Sigmoid colon (tissue), 7 donors: ENCODE results near the gene CACNG1. TPM values are rescaled to one million over a fixed set of nuclear protein-coding genes. Genes with fewer than 3 reads are reported as not detected.

Experiments used
- DNase-seq: peaks from one replicate; pipeline ENCODE4 v3.0.0-alpha.2; 2019
- H3K27ac ChIP-seq, 4 donors: fragments of 200-600 bp; sonication (generic); one replicate each; pipeline ENCODE4 v1.5.1; 2016 to 2019; ENCODE audit warnings: mild to moderate bottlenecking in 1 of 4
- H3K27me3 ChIP-seq, 3 donors: fragments of 200-600 bp; sonication (generic); one replicate each; pipeline ENCODE4 v1.5.1; 2019; ENCODE audit warnings: mild to moderate bottlenecking in 1 of 3
- H3K36me3 ChIP-seq, 4 donors: fragments of 200-600 bp; sonication (generic); one replicate each; pipeline ENCODE4 v1.5.1; 2016 to 2019
- H3K4me1 ChIP-seq, 4 donors: fragments of 200-600 bp; sonication (generic); one replicate each; pipeline ENCODE4 v1.5.1; 2017 to 2019
- H3K4me3 ChIP-seq, 4 donors: fragments of 200-600 bp; sonication (generic); one replicate each; pipeline ENCODE4 v1.5.1; 2017 to 2019; ENCODE audit warnings: mild to moderate bottlenecking in 2 of 4, moderate library complexity in 1 of 4
- H3K9me3 ChIP-seq, 4 donors: fragments of 200-600 bp in 3 of 4; sonication (generic) in 3 of 4; one replicate each; pipeline versions ENCODE4 v1.5.1 to v1.6.1; 2013 to 2019
- CTCF ChIP-seq, 4 experiments: fragments of 450-650 bp in 3 of 4; fragments of 200-600 bp in 1 of 4; IDR thresholded peaks; one replicate each; pipeline ENCODE4 v1.5.1; 2016 to 2019; ENCODE audit warnings: antibody characterized with exemption in 4 of 4, mild to moderate bottlenecking in 3 of 4, moderate library complexity in 2 of 4
- EP300 ChIP-seq, 4 donors: sonication (generic); formaldehyde crosslinking; IDR thresholded peaks; one replicate each; pipeline ENCODE4 v1.6.1; 2017; ENCODE audit warnings: antibody characterized with exemption in 4 of 4
- POLR2A ChIP-seq, 2 donors: fragments of 450-650 bp; IDR thresholded peaks; one replicate each; pipeline ENCODE4 v1.6.1; 2016; ENCODE audit warnings: antibody characterized with exemption in 2 of 2, mild to moderate bottlenecking in 2 of 2, moderate library complexity in 2 of 2
- POLR2AphosphoS5 ChIP-seq, 4 donors: sonication (generic); formaldehyde crosslinking; IDR thresholded peaks; one replicate each; pipeline ENCODE4 v1.6.1; 2017; ENCODE audit warnings: antibody characterized with exemption in 4 of 4
- WGBS, 2 donors: extraction: QIAGEN DNeasy Blood & Tissue Kit; methylation state at CpG; one replicate each; pipeline ENCODE4 v1.1.7; 2013; 5-methylcytosine and 5-hydroxymethylcytosine counted together
- intact Hi-C: fragments of 100-400 bp; cut with DNase I; formaldehyde crosslinking; loops from one replicate; pipeline ENCODE4 v1.15.1; 2023
- polyA plus RNA-seq, 3 donors: library from polyadenylated mRNA; stranded (reverse); fragments of 200-250 nt; gene quantifications; one replicate each; pipeline ENCODE4 v1.2.3, GENCODE V29; 2013
- total RNA-seq, 4 donors: library from RNA; depleted of rRNA; stranded (reverse); fragments of >200 nt; gene quantifications; one replicate each; pipeline ENCODE4 v1.1.0, GENCODE V29; 2016
- donor health status: healthy with polysubstance abuse.
- donor health status: Bipolar disorder and iron deficiency.
- donor health status: healthy.

CACNG1 gene
- total and polyA plus RNA-seq, 7 donors = not detected

DNA sequence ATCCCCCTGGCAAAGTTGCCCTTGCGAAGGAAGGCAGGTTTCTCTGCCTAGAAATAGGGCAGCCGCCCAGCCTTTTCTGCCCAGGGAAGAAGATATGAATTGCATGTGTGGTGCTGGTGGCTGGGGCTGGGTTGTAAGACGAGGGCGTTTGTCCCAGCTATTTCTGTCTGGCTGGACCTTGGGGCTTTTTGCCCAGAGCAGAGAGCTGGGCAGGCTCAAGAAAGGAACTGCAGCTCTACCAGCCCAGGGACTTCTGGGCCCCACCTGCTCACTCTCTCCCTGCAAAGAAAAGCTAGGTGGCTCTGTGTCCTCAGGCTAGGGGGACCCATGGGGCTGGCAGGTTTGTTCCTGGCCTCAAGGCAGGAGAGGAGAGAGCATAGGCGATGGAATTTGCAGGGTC, 586 bp downstream of the CACNG1 start:
- Histone ChIP-seq H3K27ac (no peak overlapping the region), H3K4me1 (no peaks in the 10 kb centered on the region), H3K36me3 (no peaks in the 10 kb centered on the region), H3K4me3 (no peak overlapping the region), H3K9me3 (peaks cover 0 to 13% (median 10%) of the 10 kb centered on the region in 4 donors), H3K27me3 (no peaks in the 10 kb centered on the region)
- intact Hi-C loops = no loop called here
- TF ChIP-seq EP300 (IDR thresholded peaks at IDR 0.05) (no peak), CTCF (IDR thresholded peaks at IDR 0.05) (no peak), POLR2AphosphoS5 (IDR thresholded peaks at IDR 0.05) (no peak), POLR2A (IDR thresholded peaks at IDR 0.05) (no peak)
- no peak for DNase-seq
- WGBS, 2 donors = 91 to 94% methylated on average over 5 of the region's 5 CpGs

GRCh38 chr17:67046398-67046797, 2.0 kb downstream of the CACNG1 start:
- WGBS, 2 donors = 12 to 61% methylated on average over 4 of the region's 4 CpGs
- no peak overlapping the region for H3K4me3 ChIP-seq
- no peaks in the 10 kb centered on the region for H3K36me3 ChIP-seq
- H3K27ac ChIP-seq = no peak overlapping the region
- no peaks in the 10 kb centered on the region for H3K4me1 ChIP-seq
- intact Hi-C loops = no loop called here
- TF ChIP-seq POLR2AphosphoS5 (IDR thresholded peaks at IDR 0.05) = no peak
- no peak for TF ChIP-seq CTCF (IDR thresholded peaks at IDR 0.05)
- TF ChIP-seq EP300 (IDR thresholded peaks at IDR 0.05) = no peak
- no peak for TF ChIP-seq POLR2A (IDR thresholded peaks at IDR 0.05)
- no peak for DNase-seq
- H3K27me3 ChIP-seq = no peaks in the 10 kb centered on the region
- H3K9me3 ChIP-seq = peaks cover 0 to 14% (median 11%) of the 10 kb centered on the region in 4 donors

GRCh38 chr17:67047382-67047781, 3.0 kb downstream of the CACNG1 start:
- TF ChIP-seq CTCF (IDR thresholded peaks at IDR 0.05) (no peak), POLR2A (IDR thresholded peaks at IDR 0.05) (no peak), EP300 (IDR thresholded peaks at IDR 0.05) (no peak), POLR2AphosphoS5 (IDR thresholded peaks at IDR 0.05) (no peak)
- Histone ChIP-seq H3K27ac (no peak overlapping the region), H3K36me3 (no peaks in the 10 kb centered on the region), H3K4me1 (no peaks in the 10 kb centered on the region), H3K27me3 (no peaks in the 10 kb centered on the region), H3K9me3 (peaks cover 0 to 14% (median 11%) of the 10 kb centered on the region in 4 donors), H3K4me3 (no peak overlapping the region)
- WGBS, 2 donors = 88 to 95% methylated on average over 1 of the region's 1 CpG
- no peak for DNase-seq
- intact Hi-C loops = no loop called here

DNA sequence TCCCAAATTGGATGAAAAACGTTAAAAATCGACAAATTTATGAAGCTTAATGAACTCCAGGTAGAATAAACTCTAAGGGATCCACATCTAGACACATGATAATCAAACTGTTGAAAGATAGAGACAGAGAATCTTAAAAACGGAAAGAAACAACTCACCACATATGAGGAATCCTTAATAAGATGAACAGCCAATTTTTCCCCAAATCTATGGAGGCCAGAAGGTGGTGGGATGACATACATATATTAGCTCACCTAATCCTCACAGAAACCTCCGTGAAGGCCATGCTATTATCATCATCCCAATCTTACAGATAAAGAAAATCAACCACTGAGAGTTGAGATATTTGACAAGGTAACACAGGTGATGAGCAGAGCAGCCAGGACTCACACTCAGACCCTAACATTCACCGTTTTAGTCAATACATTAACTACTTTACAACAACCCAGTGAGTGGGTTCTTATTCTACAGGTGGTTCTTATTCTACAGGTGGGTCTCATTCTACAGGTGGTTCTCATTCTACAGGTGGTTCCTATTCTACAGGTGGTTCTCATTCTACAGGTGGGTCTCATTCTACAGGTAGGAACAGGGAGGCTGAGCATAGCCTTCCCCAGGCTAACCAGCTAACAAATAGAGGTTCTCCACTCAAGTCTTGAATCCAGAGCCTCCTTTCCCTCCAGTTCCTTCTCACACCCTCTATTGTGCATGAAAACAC, 4.8 kb downstream of the CACNG1 start:
- Histone ChIP-seq H3K4me1 (no peaks in the 10 kb centered on the region), H3K27me3 (no peaks in the 10 kb centered on the region), H3K4me3 (no peak overlapping the region), H3K36me3 (no peaks in the 10 kb centered on the region), H3K27ac (no peak overlapping the region), H3K9me3 (peaks cover 0 to 14% (median 11%) of the 10 kb centered on the region in 4 donors)
- no peak for DNase-seq
- no peak for TF ChIP-seq CTCF (IDR thresholded peaks at IDR 0.05)
- TF ChIP-seq EP300 (IDR thresholded peaks at IDR 0.05) = no peak
- TF ChIP-seq POLR2AphosphoS5 (IDR thresholded peaks at IDR 0.05) = no peak
- no peak for TF ChIP-seq POLR2A (IDR thresholded peaks at IDR 0.05)
- intact Hi-C loops = no loop called here
- WGBS, 2 donors = 84 to 88% methylated on average over 5 of the region's 5 CpGs

DNA sequence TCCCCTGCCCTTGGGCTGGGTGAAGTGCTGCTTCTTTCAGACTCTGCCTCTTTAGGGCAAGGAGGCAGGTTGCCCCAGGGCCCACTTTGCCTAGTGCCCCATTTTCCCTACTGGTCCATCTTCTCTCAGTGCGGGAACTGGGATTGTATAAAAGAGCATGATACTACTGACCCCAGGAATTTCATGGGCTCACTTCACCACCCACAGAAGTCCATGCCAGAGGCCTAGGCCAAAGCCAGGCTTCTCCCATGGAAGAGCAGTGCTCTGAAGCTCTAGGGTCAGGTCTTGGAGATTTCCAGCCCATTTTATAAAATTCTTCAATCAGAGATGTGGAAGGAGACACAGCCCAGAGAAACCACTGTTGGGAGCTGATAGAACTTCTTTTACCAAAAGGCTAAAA, 5.7 kb downstream of the CACNG1 start:
- Histone ChIP-seq H3K4me3 (no peak overlapping the region), H3K27ac (no peak overlapping the region), H3K36me3 (no peaks in the 10 kb centered on the region), H3K4me1 (no peaks in the 10 kb centered on the region), H3K27me3 (no peaks in the 10 kb centered on the region), H3K9me3 (peaks cover 0 to 14% (median 11%) of the 10 kb centered on the region in 4 donors)
- 94% methylated on average over 1 of the region's 1 CpG for WGBS, 2 donors
- intact Hi-C loops = no loop called here
- no peak for DNase-seq
- TF ChIP-seq POLR2AphosphoS5 (IDR thresholded peaks at IDR 0.05) = no peak
- no peak for TF ChIP-seq POLR2A (IDR thresholded peaks at IDR 0.05)
- TF ChIP-seq CTCF (IDR thresholded peaks at IDR 0.05) = no peak
- TF ChIP-seq EP300 (IDR thresholded peaks at IDR 0.05) = no peak
